Activated CD4-positive, alpha-beta T cell treated with anti-CD3 and anti-CD28 coated beads, Interleukin-2, amount 50 U/mL, for 1 hour (primary cell): ENCODE data around the gene SAMD10.
A peak's percentile ranks its signal among the peaks of the same experiment; 100 is the strongest.
"Not testable (repeated sequence)": the region's sequence is repeated elsewhere in the genome, so short reads cannot be mapped to it uniquely, and the experiment has no call there.

Experiments
- DNase-seq: peaks from one replicate; pipeline ENCODE4 v3.0.0-alpha.2; 2020

The SAMD10 gene

GRCh38 chr20:63968136-63968927 lies 11.1 kb downstream of the SAMD10 start:
- no peak for DNase-seq

GRCh38 chr20:63967330-63968135 lies 11.9 kb downstream of the SAMD10 start:
- DNase-seq = no peak

GRCh38 chr20:63966944-63967322 lies 12.5 kb downstream of the SAMD10 start:
- DNase-seq = no peak

- no peak for DNase-seq
Observed at GRCh38 chr20:63966172-63966943, 13.1 kb downstream of the SAMD10 start.

GRCh38 chr20:63964412-63964811 lies 15.0 kb downstream of the SAMD10 start:
- DNase-seq = no peak

GRCh38 chr20:63963784-63964301 lies 15.6 kb downstream of the SAMD10 start:
- DNase-seq = no peak

GRCh38 chr20:63963348-63963741 lies 16.1 kb downstream of the SAMD10 start:
- DNase-seq = no peak

GRCh38 chr20:63962426-63963347 lies 16.8 kb downstream of the SAMD10 start:
- DNase-seq = no peak

GRCh38 chr20:63961664-63962425 lies 17.6 kb downstream of the SAMD10 start:
- DNase-seq = no peak

GRCh38 chr20:63960654-63961621 lies 18.5 kb downstream of the SAMD10 start:
- not testable (repeated sequence) for DNase-seq

- DNase-seq = no peak
Observed at GRCh38 chr20:63959699-63960075, 19.8 kb downstream of the SAMD10 start.

GRCh38 chr20:63958964-63959698 lies 20.3 kb downstream of the SAMD10 start:
- no peak for DNase-seq

GRCh38 chr20:63958471-63958870 lies 21.0 kb downstream of the SAMD10 start:
- no peak for DNase-seq

GRCh38 chr20:63957690-63958441 lies 21.6 kb downstream of the SAMD10 start:
- DNase-seq = no peak

GRCh38 chr20:63957004-63957689 lies 22.3 kb downstream of the SAMD10 start:
- DNase-seq = peak; percentile 65

GRCh38 chr20:63956664-63957003 lies 22.8 kb downstream of the SAMD10 start:
- DNase-seq = no peak

- peak; percentile 90 for DNase-seq
Observed at GRCh38 chr20:63955827-63956663, 23.4 kb downstream of the SAMD10 start, which contains the start of gene UCKL1. UCKL1 (minus strand) TSS chr20:63956416; CDS start chr20:63956372, 44 bp downstream.
